HUES64 (cell line): ENCODE measurements around the gene ENDOU.

Source experiments
- H3K27ac ChIP-seq: 2 replicates; pipeline ENCODE4 v1.7.0; 2013; ENCODE audit warnings: low read depth, low read length, inconsistent platforms
- H3K27me3 ChIP-seq: 2 replicates; pipeline ENCODE4 v1.6.1; 2013; ENCODE audit warnings: mild to moderate bottlenecking, low read length; ENCODE audit not compliant: insufficient read depth
- H3K36me3 ChIP-seq: 2 replicates; pipeline ENCODE4 v1.6.1; 2013; ENCODE audit warnings: mild to moderate bottlenecking, low read length; ENCODE audit not compliant: insufficient read depth
- H3K4me1 ChIP-seq: 2 replicates; pipeline ENCODE4 v1.6.1; 2013; ENCODE audit warnings: mild to moderate bottlenecking, low read length, moderate library complexity; ENCODE audit not compliant: insufficient read depth
- H3K4me3 ChIP-seq: 2 replicates; pipeline ENCODE4 v1.5.1; 2013; ENCODE audit warnings: mild to moderate bottlenecking, low read length, moderate library complexity
- H3K9ac ChIP-seq: 2 replicates; pipeline ENCODE4 v1.6.1; 2013; ENCODE audit warnings: mild to moderate bottlenecking, low read depth, low read length
- H3K9me3 ChIP-seq: 2 replicates; pipeline ENCODE4 v1.6.1; 2013; ENCODE audit warnings: low read depth, low read length; ENCODE audit not compliant: insufficient read depth
- WGBS: fragments of 150-250, 120-280 bp; methylation state at CpG from one replicate; pipeline ENCODE4 v1.1.7; 2013; ENCODE audit warnings: missing lambda C conversion rate; 5-methylcytosine and 5-hydroxymethylcytosine counted together

Gene ENDOU

GRCh38 chr12:47741340-47741703, 16.0 kb upstream of the ENDOU start:
- WGBS = 70% methylated on average over 4 of the region's 4 CpGs
- H3K27ac ChIP-seq = no peak overlapping the region
- no peak overlapping the region for H3K4me3 ChIP-seq

GRCh38 chr12:47740606-47741339, 15.5 kb upstream of the ENDOU start:
- Histone ChIP-seq H3K9ac (no peak overlapping the region), H3K4me1 (peaks cover 3% of the 10 kb centered on the region; the same call in 1 of the 2 replicates), H3K36me3 (no peaks in the 10 kb centered on the region), H3K27me3 (no peaks in the 10 kb centered on the region), H3K4me3 (no peak overlapping the region), H3K9me3 (no peaks in the 10 kb centered on the region), H3K27ac (no peak overlapping the region)
- 88% methylated on average over 21 of the region's 21 CpGs for WGBS

More at GRCh38 chr12:47741340-47741703, 16.0 kb upstream of the ENDOU start:
- H3K36me3 ChIP-seq = no peaks in the 10 kb centered on the region
- no peaks in the 10 kb centered on the region for H3K27me3 ChIP-seq
- no peaks in the 10 kb centered on the region for H3K9me3 ChIP-seq
- no peak overlapping the region for H3K9ac ChIP-seq
- peaks cover 3% of the 10 kb centered on the region; the same call in 1 of the 2 replicates for H3K4me1 ChIP-seq

DNA sequence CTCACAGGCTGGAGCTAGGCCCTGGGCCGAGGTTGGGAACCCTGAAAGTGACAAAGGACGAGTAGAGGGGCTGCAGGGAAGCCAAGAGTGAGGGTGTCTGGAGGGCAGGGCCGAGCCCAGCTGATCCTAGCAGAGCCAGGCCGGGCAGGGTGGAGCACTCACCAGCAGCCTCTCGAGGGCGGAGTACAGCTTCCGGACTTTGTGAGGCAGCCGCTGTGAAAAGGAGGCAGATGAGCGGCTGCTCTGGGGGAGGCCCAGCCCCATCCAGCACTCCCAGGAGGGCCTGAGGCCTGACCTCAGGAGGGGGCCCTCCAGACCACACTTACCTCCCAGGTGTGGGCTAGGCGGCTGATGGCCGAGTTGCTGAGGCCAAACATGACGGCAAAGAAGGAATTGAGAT, 14.7 kb upstream of the ENDOU start:
- H3K27ac ChIP-seq = no peak overlapping the region
- WGBS = 78% methylated on average over 12 of the region's 12 CpGs
- H3K4me1 ChIP-seq = peaks cover 9% of the 10 kb centered on the region
- no peaks in the 10 kb centered on the region for H3K36me3 ChIP-seq
- no peaks in the 10 kb centered on the region for H3K27me3 ChIP-seq
- no peak overlapping the region for H3K9ac ChIP-seq
- H3K4me3 ChIP-seq = no peak overlapping the region
- no peaks in the 10 kb centered on the region for H3K9me3 ChIP-seq

- Histone ChIP-seq H3K27me3 (no peaks in the 10 kb centered on the region), H3K36me3 (no peaks in the 10 kb centered on the region), H3K27ac (no peak overlapping the region), H3K4me3 (no peak overlapping the region), H3K9me3 (no peaks in the 10 kb centered on the region), H3K9ac (no peak overlapping the region; the same call in 1 of the 2 replicates), H3K4me1 (peaks cover 15% of the 10 kb centered on the region)
- 87% methylated on average over 3 of the region's 3 CpGs for WGBS
Measured at GRCh38 chr12:47739297-47739696, 14.0 kb upstream of the ENDOU start.

DNA sequence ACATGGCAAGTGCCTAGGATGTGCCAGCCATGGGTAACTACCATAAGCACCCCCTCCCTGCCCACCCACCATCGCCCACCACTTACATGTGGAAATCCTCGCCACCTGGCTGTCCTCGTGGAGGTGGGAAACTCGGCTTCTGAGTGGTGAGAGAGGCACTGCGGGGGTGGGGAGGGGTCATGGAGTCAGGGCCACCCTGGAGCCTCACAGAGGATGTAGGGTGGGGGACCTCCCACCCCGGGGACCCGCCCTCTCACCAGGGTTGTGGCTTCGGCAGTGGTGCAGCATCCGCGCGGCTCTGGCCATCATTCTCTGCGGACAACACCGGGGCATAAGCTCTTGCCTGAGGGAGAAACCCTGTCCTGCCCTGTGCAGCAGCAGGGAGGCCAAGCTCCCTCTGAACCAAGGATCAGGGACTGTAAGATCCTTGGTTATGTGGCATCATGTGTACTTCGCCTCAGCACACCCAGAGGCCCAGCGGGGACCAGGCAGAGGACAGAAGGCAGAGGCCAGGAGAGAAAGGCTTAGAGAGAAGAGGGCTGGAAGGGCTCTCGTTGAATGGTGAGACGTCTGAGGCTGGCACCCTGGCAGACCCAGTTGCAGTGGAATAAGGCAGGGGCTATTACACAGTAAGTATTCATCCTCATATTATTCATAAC, 12.8 kb upstream of the ENDOU start:
- Histone ChIP-seq H3K27ac (no peak overlapping the region), H3K9ac (no peak overlapping the region), H3K4me1 (peaks cover 17% of the 10 kb centered on the region), H3K9me3 (no peaks in the 10 kb centered on the region), H3K36me3 (no peaks in the 10 kb centered on the region), H3K4me3 (no peak overlapping the region), H3K27me3 (no peaks in the 10 kb centered on the region)
- 90% methylated on average over 17 of the region's 17 CpGs for WGBS

- Histone ChIP-seq H3K9me3 (no peaks in the 10 kb centered on the region), H3K4me3 (no peak overlapping the region), H3K36me3 (no peaks in the 10 kb centered on the region), H3K9ac (no peak overlapping the region), H3K27ac (no peak overlapping the region), H3K4me1 (peaks cover 17% of the 10 kb centered on the region), H3K27me3 (no peaks in the 10 kb centered on the region)
- WGBS = 90% methylated on average over 19 of the region's 19 CpGs
Measured at GRCh38 chr12:47736877-47737676, 11.8 kb upstream of the ENDOU start.

- Histone ChIP-seq H3K4me1 (peaks cover 17% of the 10 kb centered on the region), H3K27me3 (no peaks in the 10 kb centered on the region), H3K36me3 (no peaks in the 10 kb centered on the region), H3K4me3 (no peak overlapping the region), H3K27ac (no peak overlapping the region), H3K9ac (no peak overlapping the region), H3K9me3 (no peaks in the 10 kb centered on the region)
- WGBS = 93% methylated on average over 4 of the region's 4 CpGs
Measured at GRCh38 chr12:47736216-47736615, 10.9 kb upstream of the ENDOU start.

- no peaks in the 10 kb centered on the region for H3K27me3 ChIP-seq
- H3K9ac ChIP-seq = no peak overlapping the region
- H3K36me3 ChIP-seq = no peaks in the 10 kb centered on the region
- H3K4me3 ChIP-seq = no peak overlapping the region
- H3K27ac ChIP-seq = no peak overlapping the region
- 92% methylated on average over 11 of the region's 11 CpGs for WGBS
- peaks cover 17% of the 10 kb centered on the region for H3K4me1 ChIP-seq
- no peaks in the 10 kb centered on the region for H3K9me3 ChIP-seq
Measured at GRCh38 chr12:47735649-47736048, 10.4 kb upstream of the ENDOU start.

GRCh38 chr12:47734725-47735480, 9.6 kb upstream of the ENDOU start:
- Histone ChIP-seq H3K9me3 (no peaks in the 10 kb centered on the region), H3K9ac (no peak overlapping the region; the same call in 1 of the 2 replicates), H3K27ac (peak overlapping the region; percentile 9; the same call in 1 of the 2 replicates), H3K4me3 (no peak overlapping the region), H3K4me1 (peaks cover 17% of the 10 kb centered on the region), H3K36me3 (no peaks in the 10 kb centered on the region), H3K27me3 (no peaks in the 10 kb centered on the region)
- WGBS = 44% methylated on average over 12 of the region's 12 CpGs

- no peaks in the 10 kb centered on the region for H3K9me3 ChIP-seq
- no peak overlapping the region for H3K9ac ChIP-seq
- peaks cover 17% of the 10 kb centered on the region for H3K4me1 ChIP-seq
- H3K36me3 ChIP-seq = no peaks in the 10 kb centered on the region
- whole genome bisulfite sequencing = 90% methylated on average over 4 of the region's 4 CpGs
- no peaks in the 10 kb centered on the region for H3K27me3 ChIP-seq
- no peak overlapping the region for H3K4me3 ChIP-seq
- no peak overlapping the region for H3K27ac ChIP-seq
Measured at GRCh38 chr12:47733142-47733541, 7.9 kb upstream of the ENDOU start.
